Stimulated activated naive B cell treated with anti-CD40 and anti-IgM and Interleukin-4, amounts not matched to agents 10 μg/mL and 1 μg/mL and 100 μg/mL, for 72 hours (primary cell): ENCODE measurements around the gene GPR183.

Source experiments
- ATAC-seq, 2 donors: fragments of 150-1000 bp; cut with Tn5 transposase; replicated peaks; 2 replicates each; pipeline ENCODE4 v1.10.0; 2021; ENCODE audit warnings: moderate library complexity in 1 of 2
- DNase-seq: peaks from one replicate; pipeline ENCODE4 v3.0.0; 2021
- H3K27ac Mint-ChIP-seq: one replicate; pipeline ENCODE4 v1.8.0; 2022; ENCODE audit warnings: mild to moderate bottlenecking, mixed read lengths
- H3K27me3 Mint-ChIP-seq, 2 donors: one replicate each; pipeline ENCODE4 v1.8.0; 2022; ENCODE audit warnings: mixed read lengths in 2 of 2
- H3K36me3 Mint-ChIP-seq, 2 donors: one replicate each; pipeline ENCODE4 v1.8.0; 2022; ENCODE audit warnings: mixed read lengths in 2 of 2, mild to moderate bottlenecking in 1 of 2
- H3K4me1 Mint-ChIP-seq, 2 donors: one replicate each; pipeline ENCODE4 v1.8.0; 2022; ENCODE audit warnings: mixed read lengths in 2 of 2, mild to moderate bottlenecking in 1 of 2
- H3K4me3 Mint-ChIP-seq, 2 donors: one replicate each; pipeline ENCODE4 v1.8.0; 2022; ENCODE audit warnings: mild to moderate bottlenecking in 2 of 2, mixed read lengths in 2 of 2, moderate library complexity in 1 of 2
- H3K9me3 Mint-ChIP-seq, 2 donors: one replicate each; pipeline ENCODE4 v1.8.0; 2022; ENCODE audit warnings: mixed read lengths in 2 of 2, mild to moderate bottlenecking in 1 of 2

GPR183 gene

DNA sequence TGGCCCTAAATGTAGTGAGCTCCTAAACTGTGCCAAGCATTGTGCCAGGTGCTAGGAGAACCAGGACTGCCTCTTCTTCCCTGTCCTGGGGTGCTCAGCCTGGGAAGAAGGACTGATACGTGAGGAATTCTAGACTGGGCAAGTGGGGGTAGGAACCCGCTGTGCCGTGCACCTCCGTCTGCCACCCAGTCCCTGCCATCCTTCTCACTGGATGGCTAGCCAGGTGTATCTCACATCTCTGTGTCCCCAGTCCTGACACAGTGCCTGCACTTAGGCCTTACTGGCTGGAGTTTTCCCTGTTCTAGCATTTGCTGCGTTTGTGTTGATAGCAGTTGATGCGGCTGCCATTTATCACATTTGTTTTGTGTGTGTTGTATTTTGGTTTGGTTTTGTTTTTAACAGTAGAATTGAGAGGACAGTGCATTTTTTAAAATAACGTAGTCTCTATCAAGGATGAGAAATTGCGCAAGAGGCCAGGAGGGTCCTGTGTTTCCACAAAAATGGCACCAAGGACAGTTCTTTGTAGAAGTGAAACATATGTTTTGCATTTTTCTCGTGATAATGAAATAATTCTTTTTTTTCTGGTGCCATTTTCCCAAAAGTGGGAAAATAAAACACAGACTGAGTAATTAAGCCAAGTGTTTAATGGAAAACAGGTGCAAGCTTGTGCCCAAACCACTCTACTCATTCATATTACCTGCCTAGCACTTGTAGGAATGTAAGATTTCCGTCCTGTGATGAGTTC, 4.7 kb upstream of the GPR183 start:
- DNase-seq (no peak), ATAC-seq (no peak)
- Mint-ChIP-seq H3K36me3 (peaks cover 43 to 65% of the 10 kb centered on the region in 2 donors), H3K4me1 (peaks cover 49 to 84% of the 10 kb centered on the region in 2 donors), H3K27ac (peak overlapping the region; percentile 97), H3K27me3 (no peaks in the 10 kb centered on the region), H3K9me3 (peaks cover 3 to 4% of the 10 kb centered on the region in 2 donors), H3K4me3 (no peak overlapping the region)

GRCh38 chr13:99311137-99311536, 3.9 kb upstream of the GPR183 start:
- ATAC-seq (no peak), DNase-seq (no peak)
- H3K9me3 Mint-ChIP-seq: peaks cover 3 to 4% of the 10 kb centered on the region in 2 donors
- no peaks in the 10 kb centered on the region for H3K27me3 Mint-ChIP-seq
- peak overlapping the region; percentile 31 to 61 for H3K4me3 Mint-ChIP-seq
- peak overlapping the region; percentile 97 for H3K27ac Mint-ChIP-seq
- H3K4me1 Mint-ChIP-seq: peaks cover 47 to 76% of the 10 kb centered on the region in 2 donors
- peaks cover 47 to 65% of the 10 kb centered on the region in 2 donors for H3K36me3 Mint-ChIP-seq

DNA sequence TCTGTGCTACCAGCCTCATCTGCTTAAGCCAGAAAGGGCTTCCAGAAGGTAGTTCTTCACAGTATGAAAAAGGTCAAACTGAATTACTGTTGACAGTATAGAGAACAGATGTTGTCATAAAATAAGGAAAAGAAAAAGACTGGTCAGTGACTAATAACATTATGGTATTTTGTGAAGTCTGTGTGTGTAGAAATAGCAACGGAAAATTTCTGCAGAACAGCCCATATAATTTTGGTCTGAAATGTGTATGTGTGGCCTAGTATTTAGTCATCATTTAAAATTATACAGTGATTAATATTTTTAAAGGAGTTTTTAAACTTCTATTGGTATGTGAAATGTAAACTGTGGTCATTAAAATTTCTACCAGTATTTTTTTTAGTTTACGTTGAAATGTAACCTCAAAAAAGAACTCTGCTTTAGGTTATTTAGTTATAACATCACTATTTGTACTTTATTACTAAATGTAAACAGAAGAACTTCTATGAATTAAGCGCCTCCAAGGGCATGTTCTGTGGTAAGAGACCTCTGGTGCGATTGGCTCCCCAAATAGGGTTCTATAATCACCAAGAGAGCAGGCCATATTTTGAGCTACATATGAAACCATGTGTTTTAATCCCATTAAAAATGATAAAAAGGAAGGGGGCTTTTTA, 3.3 kb upstream of the GPR183 start:
- Mint-ChIP-seq H3K27me3 (no peaks in the 10 kb centered on the region), H3K4me3 (peak overlapping the region; percentile 61 to 69), H3K4me1 (peaks cover 46 to 74% of the 10 kb centered on the region in 2 donors), H3K36me3 (peaks cover 51 to 70% of the 10 kb centered on the region in 2 donors), H3K9me3 (peaks cover 3 to 4% of the 10 kb centered on the region in 2 donors), H3K27ac (peak overlapping the region; percentile 97)
- no peak for DNase-seq
- ATAC-seq: peak; percentile 72 to 76

- H3K4me1 Mint-ChIP-seq: peaks cover 52 to 76% of the 10 kb centered on the region in 2 donors
- ATAC-seq (no peak), DNase-seq (no peak)
- H3K36me3 Mint-ChIP-seq: peaks cover 55 to 75% of the 10 kb centered on the region in 2 donors
- no peaks in the 10 kb centered on the region for H3K27me3 Mint-ChIP-seq
- H3K9me3 Mint-ChIP-seq: peaks cover 3 to 4% of the 10 kb centered on the region in 2 donors
- H3K27ac Mint-ChIP-seq: peak overlapping the region; percentile 98
- H3K4me3 Mint-ChIP-seq: peak overlapping the region; percentile 93 to 99
These were observed 1.4 kb upstream of the GPR183 start for GRCh38 chr13:99308471-99309087.

- Mint-ChIP-seq H3K4me3 (peak overlapping the region; percentile 93 to 99), H3K36me3 (peaks cover 54 to 76% of the 10 kb centered on the region in 2 donors), H3K27me3 (no peaks in the 10 kb centered on the region), H3K9me3 (peaks cover 3 to 4% of the 10 kb centered on the region in 2 donors), H3K4me1 (peaks cover 51 to 76% of the 10 kb centered on the region in 2 donors), H3K27ac (peak overlapping the region; percentile 98)
- ATAC-seq: peak; percentile 42
- DNase-seq: peak; percentile 45
These were observed 595 bp upstream of the GPR183 start for GRCh38 chr13:99307648-99308339.

DNA sequence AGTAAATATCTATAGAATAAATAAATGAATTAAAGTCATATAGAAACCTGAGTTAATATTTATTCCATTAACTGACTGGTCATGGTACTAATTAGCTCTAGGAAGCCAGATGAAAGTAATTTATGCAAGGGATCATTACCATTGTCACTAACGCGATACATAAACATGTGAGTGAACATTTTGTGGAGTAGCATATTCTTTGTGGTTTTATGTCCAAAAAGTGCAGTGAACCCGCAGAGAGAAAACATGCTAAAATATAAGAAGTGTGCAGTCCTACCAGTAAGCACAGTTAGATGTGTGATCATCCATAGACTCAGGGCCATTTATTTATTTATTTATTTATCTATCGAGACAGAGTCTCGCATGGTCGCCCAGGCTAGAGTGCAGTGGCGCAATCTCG, 1.6 kb downstream of the GPR183 start:
- ATAC-seq (no peak), DNase-seq (no peak)
- Mint-ChIP-seq H3K36me3 (peaks cover 53 to 71% of the 10 kb centered on the region in 2 donors), H3K9me3 (no peaks in the 10 kb centered on the region), H3K27ac (peak overlapping the region; percentile 98), H3K4me3 (peak overlapping the region; percentile 93 to 99), H3K4me1 (peaks cover 44 to 64% of the 10 kb centered on the region in 2 donors), H3K27me3 (no peaks in the 10 kb centered on the region)

DNA sequence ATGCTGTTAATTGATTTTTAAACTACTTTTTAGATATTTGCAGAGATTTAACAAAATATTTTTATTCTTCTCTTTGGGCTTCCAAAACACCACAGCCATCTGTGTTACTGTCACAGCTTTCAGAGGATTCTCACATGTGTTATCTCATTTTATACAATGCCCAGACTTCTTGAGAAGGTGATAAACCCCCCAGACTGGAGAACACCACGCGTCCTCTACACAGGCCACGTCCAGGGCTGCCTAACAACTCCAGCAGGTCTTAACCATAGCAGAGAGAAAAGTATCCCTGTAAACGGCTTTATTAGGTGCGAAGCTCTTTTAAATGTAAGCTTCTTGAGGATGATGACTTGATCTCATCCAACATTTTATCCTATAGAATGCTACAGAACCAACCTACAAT, 2.0 kb downstream of the GPR183 start:
- Mint-ChIP-seq H3K4me1 (peaks cover 47 to 66% of the 10 kb centered on the region in 2 donors), H3K27me3 (no peaks in the 10 kb centered on the region), H3K36me3 (peaks cover 55 to 75% of the 10 kb centered on the region in 2 donors), H3K27ac (peak overlapping the region; percentile 98), H3K4me3 (peak overlapping the region; percentile 93 to 99), H3K9me3 (no peaks in the 10 kb centered on the region)
- DNase-seq (no peak), ATAC-seq (no peak)

- ATAC-seq: no peak
- Mint-ChIP-seq H3K4me3 (peak overlapping the region; percentile 98 to 99), H3K4me1 (peaks cover 45 to 66% of the 10 kb centered on the region in 2 donors), H3K27ac (peak overlapping the region; percentile 98), H3K27me3 (no peaks in the 10 kb centered on the region), H3K36me3 (peaks cover 53 to 78% of the 10 kb centered on the region in 2 donors), H3K9me3 (no peaks in the 10 kb centered on the region)
- DNase-seq: no peak
These were observed 2.7 kb downstream of the GPR183 start for GRCh38 chr13:99304541-99304940.

DNA sequence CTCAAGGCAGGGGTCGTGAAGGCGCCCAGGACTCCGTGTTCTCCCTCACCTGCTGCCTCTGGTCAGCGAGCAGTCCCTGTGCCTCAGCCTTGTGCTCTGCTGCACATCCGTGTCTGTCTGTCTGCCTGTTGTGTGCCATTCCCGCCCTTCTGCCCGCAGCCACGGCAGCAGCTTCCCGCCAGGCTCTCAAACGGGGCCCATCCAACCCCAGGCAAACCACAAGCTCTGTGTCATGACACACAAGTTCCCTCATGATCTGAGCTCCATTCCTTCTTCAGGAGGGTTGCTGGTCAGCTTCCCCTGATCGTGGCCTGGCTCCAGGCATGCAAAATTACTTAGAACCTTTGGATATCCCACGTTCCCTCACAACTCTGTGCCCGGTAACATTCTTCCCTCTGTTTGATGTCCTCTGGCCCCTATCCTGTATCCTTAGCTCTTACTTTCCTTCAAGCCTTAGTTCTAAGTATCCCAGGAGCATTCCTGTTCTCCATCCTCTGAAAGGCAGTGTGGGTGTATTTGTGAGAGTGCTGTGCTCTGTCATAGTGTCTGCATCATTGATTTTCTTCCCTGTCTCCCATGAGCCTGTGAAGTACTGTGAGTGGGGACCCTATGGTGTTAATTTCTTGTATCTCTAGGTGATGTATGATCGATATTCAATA, 3.2 kb downstream of the GPR183 start:
- Mint-ChIP-seq H3K9me3 (no peaks in the 10 kb centered on the region), H3K4me1 (peaks cover 46 to 66% of the 10 kb centered on the region in 2 donors), H3K4me3 (peak overlapping the region; percentile 98 to 99), H3K27ac (peak overlapping the region; percentile 98), H3K36me3 (peaks cover 50 to 76% of the 10 kb centered on the region in 2 donors), H3K27me3 (no peaks in the 10 kb centered on the region)
- no peak for DNase-seq
- no peak for ATAC-seq

GRCh38 chr13:99302637-99303505, 4.3 kb downstream of the GPR183 start:
- peaks cover 44 to 64% of the 10 kb centered on the region in 2 donors for H3K4me1 Mint-ChIP-seq
- no peaks in the 10 kb centered on the region for H3K27me3 Mint-ChIP-seq
- H3K36me3 Mint-ChIP-seq: peaks cover 46 to 71% of the 10 kb centered on the region in 2 donors
- H3K4me3 Mint-ChIP-seq: peak overlapping the region; percentile 98 to 99
- ATAC-seq: no peak
- DNase-seq: no peak
- H3K9me3 Mint-ChIP-seq: no peaks in the 10 kb centered on the region
- H3K27ac Mint-ChIP-seq: peak overlapping the region; percentile 98

- Mint-ChIP-seq H3K4me3 (peak overlapping the region; percentile 98 to 99), H3K27ac (peak overlapping the region; percentile 98), H3K9me3 (no peaks in the 10 kb centered on the region), H3K4me1 (peaks cover 48 to 67% of the 10 kb centered on the region in 2 donors), H3K27me3 (no peaks in the 10 kb centered on the region), H3K36me3 (peaks cover 51 to 74% of the 10 kb centered on the region in 2 donors)
- DNase-seq: no peak
- ATAC-seq: peak; percentile 64 to 76
These were observed 5.1 kb downstream of the GPR183 start for GRCh38 chr13:99301913-99302636.

- ATAC-seq (no peak), DNase-seq (no peak)
- Mint-ChIP-seq H3K9me3 (no peaks in the 10 kb centered on the region), H3K27ac (peak overlapping the region; percentile 65), H3K36me3 (peaks cover 48 to 70% of the 10 kb centered on the region in 2 donors), H3K27me3 (no peaks in the 10 kb centered on the region), H3K4me3 (peak overlapping the region in 1 of 2 donors; percentile 12), H3K4me1 (peaks cover 49 to 73% of the 10 kb centered on the region in 2 donors)
These were observed 6.0 kb downstream of the GPR183 start for GRCh38 chr13:99301056-99301838.
